Measurements from ENCODE around the gene CAMTA1. TPM values are rescaled to one million over a fixed set of nuclear protein-coding genes. Genes with fewer than 3 reads are reported as not detected.

CAMTA1 gene
- total RNA-seq, 1 experiment from 2014 or later, result 118 TPM

DNA sequence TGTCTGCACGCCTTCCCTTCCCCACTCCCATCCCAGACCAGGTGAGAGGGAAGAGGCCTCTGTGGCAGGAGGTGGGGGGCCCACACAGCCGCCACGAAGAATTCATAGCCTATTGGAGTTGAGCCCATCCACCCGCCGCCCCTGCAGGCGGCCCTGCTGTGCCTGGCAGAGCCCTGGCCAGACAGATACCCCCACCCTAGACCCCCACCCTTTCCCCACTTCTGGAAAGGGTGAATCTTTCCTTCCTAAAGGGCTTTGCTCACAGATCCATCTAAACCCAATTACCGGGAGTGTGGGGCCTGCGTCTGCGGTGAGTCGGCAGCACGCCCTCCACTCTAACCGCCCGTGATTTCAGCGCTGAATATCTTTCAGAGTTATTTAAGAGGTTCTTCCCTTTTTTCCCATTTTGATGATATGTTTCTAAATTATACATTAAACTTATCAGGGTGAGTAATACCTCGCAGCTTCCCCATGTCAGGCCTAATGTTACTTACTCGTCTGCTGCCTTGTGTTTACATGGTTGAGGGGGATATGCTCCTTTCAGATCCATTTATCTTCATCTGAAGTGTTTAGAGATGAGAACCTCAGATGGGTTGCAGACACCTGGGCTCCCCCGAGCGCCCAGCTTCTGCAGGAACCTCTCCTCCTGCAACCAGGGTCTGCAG is 802.0 kb downstream of the CAMTA1 start:
- H3K9me2 ChIP-seq (replicated peaks; ENCODE audit: insufficient read depth, low read length), result no peaks in the 10 kb centered on the region
- H3K9me3 ChIP-seq (ENCODE audit: low read length), result no peaks in the 10 kb centered on the region
- no peaks in the 10 kb centered on the region for H3K4me1 ChIP-seq (ENCODE audit: low read length)
- H3K4me3 ChIP-seq (ENCODE audit: low read length), result no peak overlapping the region
- no peak overlapping the region for H3K4me2 ChIP-seq (ENCODE audit: low read depth, low read length, poor library complexity, severe bottlenecking)
- no peaks in the 10 kb centered on the region for H3K79me2 ChIP-seq (ENCODE audit: low read length)
- 0 out of 2 replicates have a peak, but pooled peaks cover 7% of the 10 kb centered on the region for H4K20me1 ChIP-seq (ENCODE audit: insufficient read depth, low read depth, low read length)
- H3K27me3 ChIP-seq (ENCODE audit: low read length), result no peaks in the 10 kb centered on the region
- no peak for DNase-seq
- no peak overlapping the region for H3K9ac ChIP-seq (ENCODE audit: low read length)
- no peak overlapping the region for H2AFZ ChIP-seq (ENCODE audit: low read length)
- H3K27ac ChIP-seq (ENCODE audit: low read length), result no peak overlapping the region
- H3K36me3 ChIP-seq (ENCODE audit: insufficient read depth, low read length), result no peaks in the 10 kb centered on the region

DNA sequence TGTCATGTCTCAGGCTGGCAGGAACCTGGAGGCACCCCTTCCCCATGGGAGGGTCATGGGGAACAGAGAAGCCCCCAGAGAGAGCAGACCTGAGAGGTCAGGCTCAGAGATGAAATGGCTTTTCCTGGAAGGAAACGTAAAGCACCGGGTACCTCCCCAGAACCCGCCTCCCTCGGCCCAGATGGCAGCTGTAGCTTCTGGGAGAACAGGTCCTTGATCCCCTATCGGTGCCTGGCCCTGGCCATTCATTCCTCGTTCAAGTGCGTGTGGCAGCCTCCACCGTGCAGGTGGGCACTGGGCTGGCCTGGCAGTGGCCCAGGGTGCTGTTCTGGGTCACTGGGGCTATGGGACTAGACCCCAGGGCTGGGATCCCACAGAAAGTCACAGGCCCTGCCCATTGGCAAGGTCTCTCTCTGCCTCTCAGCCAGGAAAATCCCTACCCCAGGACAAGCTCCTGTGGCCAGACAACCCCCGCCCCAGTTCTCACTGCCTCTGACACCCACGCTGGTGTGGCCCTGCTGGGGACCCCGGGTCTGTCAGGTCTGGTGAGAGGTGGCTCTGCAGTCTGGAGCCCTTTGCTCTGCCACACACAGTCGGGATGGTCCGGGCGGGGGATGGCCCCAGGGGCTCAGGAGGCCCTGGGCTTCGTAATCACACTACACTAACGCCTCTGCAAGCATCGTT is 802.7 kb downstream of the CAMTA1 start:
- no peak overlapping the region for H3K27ac ChIP-seq (ENCODE audit: low read length)
- no peaks in the 10 kb centered on the region for H3K9me2 ChIP-seq (replicated peaks; ENCODE audit: insufficient read depth, low read length)
- no peaks in the 10 kb centered on the region for H3K27me3 ChIP-seq (ENCODE audit: low read length)
- no peaks in the 10 kb centered on the region for H3K9me3 ChIP-seq (ENCODE audit: low read length)
- H3K4me1 ChIP-seq (ENCODE audit: low read length), result no peaks in the 10 kb centered on the region
- H3K4me2 ChIP-seq (ENCODE audit: low read depth, low read length, poor library complexity, severe bottlenecking), result no peak overlapping the region
- 0 out of 2 replicates have a peak, but pooled peaks cover 7% of the 10 kb centered on the region for H4K20me1 ChIP-seq (ENCODE audit: insufficient read depth, low read depth, low read length)
- H3K4me3 ChIP-seq (ENCODE audit: low read length), result no peak overlapping the region
- H2AFZ ChIP-seq (ENCODE audit: low read length), result no peak overlapping the region
- no peak for DNase-seq
- H3K79me2 ChIP-seq (ENCODE audit: low read length), result no peaks in the 10 kb centered on the region
- H3K9ac ChIP-seq (ENCODE audit: low read length), result no peak overlapping the region
- H3K36me3 ChIP-seq (ENCODE audit: insufficient read depth, low read length), result no peaks in the 10 kb centered on the region

DNA sequence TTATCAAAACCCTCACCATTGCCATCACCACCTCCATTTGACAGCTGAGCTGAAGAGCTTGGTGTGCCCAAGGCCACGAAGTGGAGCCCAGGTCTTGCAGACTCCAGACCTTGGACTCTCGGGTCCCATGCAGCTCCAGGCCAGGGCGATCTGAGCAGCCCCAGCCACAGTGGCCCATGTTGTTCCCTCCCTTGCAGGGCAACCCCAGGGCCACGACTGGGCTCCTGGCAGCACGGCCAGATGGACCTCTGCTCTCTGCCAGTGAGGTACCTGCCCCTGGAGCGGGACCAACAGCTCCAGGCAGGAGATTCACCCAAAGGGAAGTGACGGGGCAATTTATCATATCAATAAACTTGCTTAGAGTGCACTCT is 803.2 kb downstream of the CAMTA1 start:
- no peak overlapping the region for H3K9ac ChIP-seq (ENCODE audit: low read length)
- no peaks in the 10 kb centered on the region for H3K9me2 ChIP-seq (replicated peaks; ENCODE audit: insufficient read depth, low read length)
- H2AFZ ChIP-seq (ENCODE audit: low read length), result no peak overlapping the region
- no peak overlapping the region for H3K4me3 ChIP-seq (ENCODE audit: low read length)
- no peaks in the 10 kb centered on the region for H3K4me1 ChIP-seq (ENCODE audit: low read length)
- no peak for DNase-seq
- no peak overlapping the region for H3K27ac ChIP-seq (ENCODE audit: low read length)
- H3K27me3 ChIP-seq (ENCODE audit: low read length), result no peaks in the 10 kb centered on the region
- no peaks in the 10 kb centered on the region for H3K36me3 ChIP-seq (ENCODE audit: insufficient read depth, low read length)
- H4K20me1 ChIP-seq (ENCODE audit: insufficient read depth, low read depth, low read length), result 0 out of 2 replicates have a peak, but pooled peaks cover 7% of the 10 kb centered on the region
- H3K4me2 ChIP-seq (ENCODE audit: low read depth, low read length, poor library complexity, severe bottlenecking), result no peak overlapping the region
- no peaks in the 10 kb centered on the region for H3K79me2 ChIP-seq (ENCODE audit: low read length)
- no peaks in the 10 kb centered on the region for H3K9me3 ChIP-seq (ENCODE audit: low read length)

DNA sequence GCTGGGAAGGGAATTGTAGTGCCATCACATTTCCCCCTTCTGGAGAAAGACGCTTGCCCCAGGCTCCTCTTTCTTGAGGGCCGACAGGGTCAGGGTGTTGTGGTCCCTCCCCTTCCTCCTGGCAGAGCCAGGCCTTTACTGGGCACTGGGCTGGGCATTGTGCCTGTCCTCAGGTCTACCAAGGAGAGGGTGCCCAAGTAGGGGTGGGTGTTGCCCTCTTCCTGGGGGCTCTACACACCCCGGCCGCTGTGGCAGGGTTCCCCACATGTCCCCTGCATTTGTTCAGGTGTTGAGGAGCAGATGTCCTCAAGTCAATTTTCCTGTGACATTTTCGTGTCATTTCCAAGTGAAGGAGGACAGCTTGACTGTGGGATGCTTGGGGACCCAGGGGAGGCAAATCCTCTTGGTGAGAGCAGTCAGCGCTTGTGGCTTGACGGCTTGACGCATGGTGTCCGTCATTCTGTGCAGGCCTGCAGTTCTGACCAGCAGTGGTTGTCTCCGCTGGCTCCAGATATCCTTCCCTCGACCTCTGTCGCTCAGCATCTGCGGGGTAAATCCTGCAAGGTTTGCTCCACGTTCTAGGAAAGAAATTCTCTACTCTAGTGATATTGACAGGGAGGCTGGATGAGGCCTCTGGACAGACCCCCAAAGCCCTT is 804.0 kb downstream of the CAMTA1 start:
- Histone ChIP-seq H3K4me1 (ENCODE audit: low read length) (peaks cover 2% of the 10 kb centered on the region), H3K27ac (ENCODE audit: low read length) (no peak overlapping the region), H3K27me3 (ENCODE audit: low read length) (no peaks in the 10 kb centered on the region), H3K9ac (ENCODE audit: low read length) (no peak overlapping the region), H3K9me3 (ENCODE audit: low read length) (no peaks in the 10 kb centered on the region), H3K79me2 (ENCODE audit: low read length) (no peaks in the 10 kb centered on the region), H3K36me3 (ENCODE audit: insufficient read depth, low read length) (no peaks in the 10 kb centered on the region), H3K4me3 (ENCODE audit: low read length) (no peak overlapping the region), H3K4me2 (ENCODE audit: low read depth, low read length, poor library complexity, severe bottlenecking) (no peak overlapping the region), H2AFZ (ENCODE audit: low read length) (no peak overlapping the region), H4K20me1 (ENCODE audit: insufficient read depth, low read depth, low read length) (0 out of 2 replicates have a peak, but pooled peaks cover 7% of the 10 kb centered on the region), H3K9me2 (replicated peaks; ENCODE audit: insufficient read depth, low read length) (no peaks in the 10 kb centered on the region)
- DNase-seq, result no peak

DNA sequence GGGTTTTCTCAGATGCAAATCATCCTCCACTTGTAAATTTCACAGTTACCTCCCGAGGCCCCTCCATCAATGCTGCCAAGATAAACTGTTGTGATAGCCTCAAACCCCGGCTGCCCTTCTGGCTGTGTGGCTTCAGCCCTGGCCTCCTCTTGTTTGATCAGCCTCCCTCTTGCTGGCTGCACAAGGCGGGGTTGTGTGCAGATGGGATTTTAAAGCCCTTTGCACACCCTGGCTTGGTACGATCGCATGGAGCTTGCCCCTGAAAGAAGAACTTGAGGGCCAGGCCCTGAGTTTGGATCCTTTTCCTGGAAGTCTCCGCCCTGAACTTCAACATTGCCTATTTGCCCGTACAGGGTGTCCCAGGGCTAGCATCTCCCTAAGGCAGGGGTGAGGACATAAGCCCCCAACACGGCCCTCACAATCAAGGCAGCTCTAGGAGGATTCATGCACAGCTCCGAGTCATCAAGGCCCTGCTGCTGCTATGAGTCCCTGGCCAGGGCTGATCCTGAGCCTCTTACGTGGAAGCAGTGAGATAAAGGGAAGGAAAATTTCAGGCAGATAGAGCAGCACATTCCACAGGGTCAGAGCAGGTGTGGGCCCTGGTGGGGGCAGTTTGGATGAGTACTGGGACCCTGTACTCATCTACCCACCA is 804.6 kb downstream of the CAMTA1 start:
- no peak overlapping the region for H3K4me3 ChIP-seq (ENCODE audit: low read length)
- no peak for DNase-seq
- 0 out of 2 replicates have a peak, but pooled peaks cover 7% of the 10 kb centered on the region for H4K20me1 ChIP-seq (ENCODE audit: insufficient read depth, low read depth, low read length)
- H3K79me2 ChIP-seq (ENCODE audit: low read length), result no peaks in the 10 kb centered on the region
- H3K9ac ChIP-seq (ENCODE audit: low read length), result no peak overlapping the region
- no peaks in the 10 kb centered on the region for H3K36me3 ChIP-seq (ENCODE audit: insufficient read depth, low read length)
- no peak overlapping the region for H3K4me2 ChIP-seq (ENCODE audit: low read depth, low read length, poor library complexity, severe bottlenecking)
- H3K9me2 ChIP-seq (replicated peaks; ENCODE audit: insufficient read depth, low read length), result no peaks in the 10 kb centered on the region
- peaks cover 8% of the 10 kb centered on the region for H3K4me1 ChIP-seq (ENCODE audit: low read length)
- H3K27ac ChIP-seq (ENCODE audit: low read length), result no peak overlapping the region
- H2AFZ ChIP-seq (ENCODE audit: low read length), result no peak overlapping the region
- no peaks in the 10 kb centered on the region for H3K9me3 ChIP-seq (ENCODE audit: low read length)
- H3K27me3 ChIP-seq (ENCODE audit: low read length), result no peaks in the 10 kb centered on the region

DNA sequence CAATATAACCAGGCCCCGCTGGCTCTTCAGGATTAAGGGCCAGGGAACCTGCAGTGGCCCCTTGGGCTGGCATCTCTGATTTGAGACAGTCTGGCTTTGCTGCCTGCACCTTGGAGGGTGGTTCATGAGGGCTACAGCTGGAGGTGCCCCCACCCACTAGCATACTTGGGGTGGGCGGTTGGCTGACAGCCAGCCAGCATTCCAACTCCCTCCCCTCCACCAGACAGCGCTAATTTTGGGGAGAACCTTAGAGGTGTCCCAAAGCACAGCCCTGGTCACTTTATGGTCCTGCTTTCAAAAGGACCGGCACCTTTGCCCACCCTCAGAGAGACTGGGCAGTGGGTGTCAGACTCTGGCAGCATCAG is 805.2 kb downstream of the CAMTA1 start:
- H2AFZ ChIP-seq (ENCODE audit: low read length), result no peak overlapping the region
- no peak overlapping the region for H3K9ac ChIP-seq (ENCODE audit: low read length)
- no peaks in the 10 kb centered on the region for H3K27me3 ChIP-seq (ENCODE audit: low read length)
- no peak overlapping the region for H3K27ac ChIP-seq (ENCODE audit: low read length)
- H4K20me1 ChIP-seq (ENCODE audit: insufficient read depth, low read depth, low read length), result 0 out of 2 replicates have a peak, but pooled peaks cover 7% of the 10 kb centered on the region
- DNase-seq, result no peak
- no peaks in the 10 kb centered on the region for H3K79me2 ChIP-seq (ENCODE audit: low read length)
- H3K4me1 ChIP-seq (ENCODE audit: low read length), result peaks cover 8% of the 10 kb centered on the region
- H3K36me3 ChIP-seq (ENCODE audit: insufficient read depth, low read length), result no peaks in the 10 kb centered on the region
- no peaks in the 10 kb centered on the region for H3K9me3 ChIP-seq (ENCODE audit: low read length)
- H3K4me2 ChIP-seq (ENCODE audit: low read depth, low read length, poor library complexity, severe bottlenecking), result no peak overlapping the region
- H3K4me3 ChIP-seq (ENCODE audit: low read length), result no peak overlapping the region
- no peaks in the 10 kb centered on the region for H3K9me2 ChIP-seq (replicated peaks; ENCODE audit: insufficient read depth, low read length)

- Histone ChIP-seq H3K36me3 (ENCODE audit: insufficient read depth, low read length) (no peaks in the 10 kb centered on the region), H3K9me3 (ENCODE audit: low read length) (no peaks in the 10 kb centered on the region), H3K79me2 (ENCODE audit: low read length) (no peaks in the 10 kb centered on the region), H3K9me2 (replicated peaks; ENCODE audit: insufficient read depth, low read length) (no peaks in the 10 kb centered on the region), H3K27ac (ENCODE audit: low read length) (no peak overlapping the region), H3K4me3 (ENCODE audit: low read length) (no peak overlapping the region), H3K27me3 (ENCODE audit: low read length) (no peaks in the 10 kb centered on the region), H3K4me2 (ENCODE audit: low read depth, low read length, poor library complexity, severe bottlenecking) (no peak overlapping the region), H3K9ac (ENCODE audit: low read length) (no peak overlapping the region), H4K20me1 (ENCODE audit: insufficient read depth, low read depth, low read length) (0 out of 2 replicates have a peak, but pooled peaks cover 7% of the 10 kb centered on the region), H3K4me1 (ENCODE audit: low read length) (peaks cover 8% of the 10 kb centered on the region), H2AFZ (ENCODE audit: low read length) (no peak overlapping the region)
- DNase-seq, result no peak
Observed at GRCh38 chr1:7591565-7591964, 806.3 kb downstream of the CAMTA1 start.
